SK-N-MC (cell line): ENCODE data around the gene RHOT2.

Experiments used
- DNase-seq: peaks from one replicate; pipeline ENCODE4 v3.0.0-alpha.2; 2011; ENCODE audit warnings: low read depth, low spot score
- H3K27ac ChIP-seq: fragments of 200-600 bp; sonication (generic); 2 replicates; pipeline ENCODE4 v1.5.1; 2016; ENCODE audit warnings: mixed run types
- H3K36me3 ChIP-seq: fragments of 200-600 bp; sonication (generic); 2 replicates; pipeline ENCODE4 v1.6.1; 2017; ENCODE audit warnings: antibody characterized with exemption, low read length, mixed read lengths; ENCODE audit not compliant: insufficient read depth
- H3K4me3 ChIP-seq: fragments of 200-600 bp; sonication (generic); 2 replicates; pipeline ENCODE4 v1.5.1; 2016
- H3K9ac ChIP-seq: fragments of 200-600 bp; sonication (generic); 2 replicates; pipeline ENCODE4 v1.8.0; 2017; ENCODE audit warnings: mixed run types, mixed read lengths; ENCODE audit not compliant: insufficient read length
- H3K9me3 ChIP-seq: fragments of 200-600 bp; sonication (generic); 2 replicates; pipeline ENCODE4 v1.6.1; 2017; ENCODE audit warnings: low read depth, mild to moderate bottlenecking, antibody characterized with exemption, low read length, moderate library complexity, mixed read lengths
- EZH2 ChIP-seq: fragments of 200-600 bp; sonication (generic); IDR thresholded peaks from one replicate; pipeline ENCODE4 v1.6.1; 2017; ENCODE audit warnings: antibody characterized with exemption
- FOXP2 ChIP-seq: optimal IDR thresholded peaks from 2 replicates; pipeline ENCODE3; 2011; ENCODE audit warnings: mild to moderate bottlenecking, moderate library complexity; ENCODE audit not compliant: insufficient read depth; ENCODE audit errors: extremely low read length, control extremely low read depth
- POLR2AphosphoS5 ChIP-seq: IDR thresholded peaks from 2 replicates; pipeline ENCODE4 v1.6.1; 2012; ENCODE audit warnings: mild to moderate bottlenecking, low read depth, low read length, borderline replicate concordance

RHOT2 gene

DNA sequence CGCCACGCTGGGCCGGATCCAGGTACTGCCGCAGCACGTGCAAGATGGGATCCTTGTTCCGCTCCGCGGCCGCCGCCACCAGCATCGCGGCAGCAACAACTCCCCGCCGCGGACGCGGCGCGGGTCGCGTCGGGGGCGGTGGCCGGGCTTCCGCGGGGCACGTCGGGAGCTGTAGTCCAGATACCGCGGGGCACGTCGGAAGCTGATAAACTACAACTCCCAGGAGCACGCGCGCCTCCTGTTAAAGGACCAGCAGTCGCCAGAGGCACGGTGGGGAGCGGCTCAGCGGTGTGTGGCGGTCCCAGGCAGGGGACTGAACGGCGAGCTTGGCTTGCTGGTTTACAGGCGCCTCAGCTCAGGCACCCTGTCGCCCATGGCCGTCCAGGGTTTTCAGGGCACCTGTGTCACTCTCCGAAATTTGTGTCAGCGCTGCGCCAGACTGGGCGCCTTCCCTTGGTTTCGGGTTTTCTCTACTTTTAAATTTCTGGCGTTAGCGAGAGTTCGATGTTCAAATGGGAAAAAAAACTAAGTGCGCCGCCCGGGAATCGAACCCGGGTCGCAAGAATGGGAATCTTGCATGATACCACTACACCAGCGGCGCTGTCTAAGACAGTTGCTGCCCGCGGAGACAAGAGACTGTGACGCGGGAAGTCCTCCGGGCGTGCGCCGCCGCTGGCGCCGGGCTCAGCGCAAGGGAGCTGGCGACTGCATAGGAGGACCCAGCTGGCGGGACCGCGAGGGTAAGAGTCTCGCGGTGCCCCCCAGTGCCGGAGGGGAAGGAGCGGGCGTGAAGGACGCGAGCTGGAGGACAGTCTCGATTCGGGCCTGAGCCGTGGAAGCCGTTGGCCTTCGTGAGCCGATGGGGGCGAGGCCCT is 31.5 kb upstream of the RHOT2 start, which contains the start of gene METTL26:
Gene METTL26 (minus strand): TSS at position 100 of the 875 bp plus-strand sequence. CDS start 15 bp downstream, at position 85.
- Histone ChIP-seq H3K4me3 (peak within 1 kb of the TSS; percentile 99), H3K36me3 (no peaks in the 10 kb centered on the region), H3K27ac (peak within 1 kb of the TSS; percentile 96), H3K9ac (peak within 1 kb of the TSS; percentile 85), H3K9me3 (no peaks in the 10 kb centered on the region)
- no peak for TF ChIP-seq EZH2
- peak; percentile 86; the same call in 1 of the 2 replicates for TF ChIP-seq POLR2AphosphoS5
- DNase-seq: peak; percentile 77

DNA sequence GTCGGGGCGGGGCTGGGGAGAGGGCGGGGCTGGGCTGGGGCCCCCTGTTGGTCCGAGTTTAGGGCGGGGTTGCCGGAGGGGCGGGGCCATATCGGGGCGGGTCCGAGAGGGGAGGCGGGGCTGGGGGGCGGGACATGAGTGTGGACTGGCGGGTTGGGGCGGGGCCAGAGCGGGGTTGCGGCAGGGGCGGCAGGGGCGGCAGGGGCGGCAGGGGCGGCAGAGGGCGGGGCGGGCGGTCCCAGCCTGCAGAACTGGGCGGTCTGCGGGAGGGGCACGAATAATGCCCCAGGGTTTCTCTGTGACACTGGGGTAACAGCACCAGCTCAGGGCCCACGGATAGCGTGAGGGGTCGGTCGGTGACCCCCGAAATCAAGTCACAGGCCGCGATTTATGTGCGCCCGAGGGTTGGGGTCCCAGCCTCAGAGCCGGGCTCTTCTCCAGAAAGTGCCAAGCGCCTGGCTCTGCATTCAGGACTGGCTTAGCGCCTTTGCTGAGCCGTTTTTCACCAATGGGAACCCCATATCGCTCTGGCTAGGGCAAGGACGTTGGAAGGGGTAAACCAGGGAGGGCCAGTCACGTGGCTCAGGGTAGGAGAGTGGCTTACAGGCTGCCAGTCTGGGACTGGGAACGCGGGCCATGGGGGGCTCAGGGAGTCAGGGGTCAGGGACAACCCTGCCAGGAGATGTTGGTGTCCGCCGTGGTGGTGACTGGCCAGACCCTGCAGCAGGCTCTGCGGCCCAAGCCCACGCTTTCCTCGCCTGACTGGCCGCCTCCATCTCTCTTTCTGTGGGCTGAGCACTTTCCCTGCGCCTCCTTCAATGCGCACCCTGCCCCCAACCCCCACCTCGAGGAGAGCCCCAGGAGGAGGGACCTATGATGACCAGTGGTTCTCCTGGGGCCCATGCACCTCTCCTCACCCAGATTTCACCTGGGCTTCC is 30.6 kb upstream of the RHOT2 start:
- DNase-seq: no peak
- Histone ChIP-seq H3K9me3 (no peaks in the 10 kb centered on the region), H3K9ac (peak overlapping the region; percentile 85), H3K36me3 (no peaks in the 10 kb centered on the region), H3K27ac (no peak overlapping the region), H3K4me3 (peak overlapping the region; percentile 99)
- TF ChIP-seq POLR2AphosphoS5: no peak
- no peak for TF ChIP-seq EZH2
- no peak for TF ChIP-seq FOXP2

GRCh38 chr16:638034-638543 is 29.8 kb upstream of the RHOT2 start:
- no peak overlapping the region for H3K4me3 ChIP-seq
- no peaks in the 10 kb centered on the region for H3K36me3 ChIP-seq
- H3K27ac ChIP-seq: no peak overlapping the region
- H3K9ac ChIP-seq: no peak overlapping the region
- TF ChIP-seq EZH2 (no peak), POLR2AphosphoS5 (no peak), FOXP2 (no peak)
- no peak for DNase-seq
- no peaks in the 10 kb centered on the region for H3K9me3 ChIP-seq

DNA sequence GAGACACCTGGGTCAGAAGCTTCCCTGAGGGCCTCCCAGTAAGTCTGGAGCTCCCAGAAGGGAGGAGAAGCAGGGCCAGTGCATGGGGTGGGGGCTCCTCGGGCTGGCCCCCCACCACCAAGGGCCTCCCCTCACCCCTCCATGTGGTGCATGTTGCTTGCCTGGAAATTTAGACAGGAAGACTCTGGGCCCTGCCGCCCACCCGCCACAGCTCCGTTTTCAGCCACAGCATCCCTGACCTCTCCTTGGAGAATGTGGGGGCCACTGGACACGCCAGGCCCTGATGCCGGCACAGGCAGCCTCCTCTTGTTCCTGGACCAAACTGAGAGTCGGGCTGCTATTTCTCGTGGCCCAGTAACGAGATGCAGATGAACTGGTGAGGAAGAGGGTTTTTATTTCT is 29.1 kb upstream of the RHOT2 start:
- Histone ChIP-seq H3K4me3 (no peak overlapping the region), H3K36me3 (no peaks in the 10 kb centered on the region), H3K27ac (peak overlapping the region; percentile 51; the same call in 1 of the 2 replicates), H3K9me3 (no peaks in the 10 kb centered on the region), H3K9ac (no peak overlapping the region)
- no peak for DNase-seq
- TF ChIP-seq FOXP2 (no peak), EZH2 (no peak), POLR2AphosphoS5 (no peak)

DNA sequence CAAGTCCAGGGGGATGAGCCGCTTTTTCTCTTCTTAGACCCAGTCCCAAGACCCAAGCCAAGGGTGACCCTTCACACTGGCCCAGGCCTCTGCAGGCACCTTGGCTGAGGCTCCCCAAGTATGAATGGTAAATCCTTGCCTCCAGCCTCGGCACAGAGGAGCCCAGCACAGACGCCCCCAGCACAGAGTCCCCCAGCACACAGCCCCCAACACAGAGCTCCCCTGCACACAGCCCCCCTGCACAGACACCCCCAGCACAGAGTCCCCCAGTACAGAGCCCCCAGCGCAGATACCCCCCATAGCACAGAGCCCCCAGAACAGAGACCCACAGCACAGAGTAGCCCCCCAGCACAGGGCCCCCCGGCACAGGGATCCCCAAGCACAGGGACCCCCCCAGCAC is 27.3 kb upstream of the RHOT2 start:
- TF ChIP-seq FOXP2: no peak
- no peak for TF ChIP-seq EZH2
- TF ChIP-seq POLR2AphosphoS5: no peak
- no peak for DNase-seq
- Histone ChIP-seq H3K9ac (no peak overlapping the region), H3K4me3 (no peak overlapping the region), H3K9me3 (no peaks in the 10 kb centered on the region), H3K27ac (no peak overlapping the region), H3K36me3 (no peaks in the 10 kb centered on the region)

DNA sequence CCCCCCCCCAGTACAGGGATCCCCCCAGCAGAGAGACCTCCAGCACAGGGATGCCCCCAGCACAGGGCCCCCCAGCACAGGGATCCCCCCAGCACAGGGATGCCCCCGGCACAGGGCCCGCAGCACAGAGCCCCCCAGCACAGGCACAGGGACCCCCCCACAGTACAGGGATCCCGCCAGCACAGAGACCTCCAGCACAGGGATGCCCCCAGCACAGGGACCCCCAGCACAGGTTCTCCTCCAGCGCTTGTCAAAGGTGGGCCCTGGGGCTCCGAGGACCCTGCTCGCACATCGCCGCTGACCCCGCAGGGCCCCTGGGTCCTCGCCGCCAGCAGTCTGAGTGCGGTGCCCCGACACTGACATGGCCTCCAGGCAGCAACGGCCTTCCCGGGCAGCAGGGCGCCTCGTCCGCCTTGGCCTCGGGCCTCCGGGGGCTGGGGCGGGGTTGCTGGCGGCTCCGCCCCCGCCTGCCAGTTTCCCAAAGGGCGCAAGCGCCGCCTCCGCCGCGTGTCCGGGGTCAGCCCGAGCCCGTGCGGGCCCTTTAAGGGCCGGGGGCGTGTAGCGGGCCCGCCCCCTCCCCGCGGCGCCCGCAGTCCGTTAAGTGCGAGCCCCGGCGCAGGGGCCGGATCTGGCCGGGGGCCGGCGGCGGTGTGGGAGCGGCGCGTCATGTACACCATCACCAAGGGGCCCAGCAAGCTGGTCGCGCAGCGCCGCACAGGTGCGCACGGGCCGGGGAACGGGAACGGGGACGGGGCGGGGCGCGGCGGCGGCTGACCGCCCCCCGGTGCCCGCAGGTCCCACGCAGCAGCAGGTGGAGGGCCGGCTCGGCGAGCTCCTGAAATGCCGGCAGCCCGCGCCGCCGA is 26.4 kb upstream of the RHOT2 start, which contains the start of gene MCRIP2:
Gene MCRIP2 (plus strand): TSS at position 503 of the 863 bp plus-strand sequence. CDS start 164 bp downstream, at position 667.
- Histone ChIP-seq H3K27ac (no peak within 1 kb of the TSS), H3K9ac (peak within 1 kb of the TSS; percentile 65), H3K4me3 (peak within 1 kb of the TSS; percentile 85), H3K9me3 (no peaks in the 10 kb centered on the region), H3K36me3 (no peaks in the 10 kb centered on the region)
- no peak for DNase-seq
- TF ChIP-seq FOXP2: no peak
- TF ChIP-seq POLR2AphosphoS5: peak; percentile 48; the same call in 1 of the 2 replicates

- no peak overlapping the region for H3K27ac ChIP-seq
- H3K4me3 ChIP-seq: peak overlapping the region; percentile 85
- H3K9ac ChIP-seq: peak overlapping the region; percentile 65
- H3K36me3 ChIP-seq: no peaks in the 10 kb centered on the region
- DNase-seq: no peak
- H3K9me3 ChIP-seq: no peaks in the 10 kb centered on the region
- no peak; the same call in 1 of the 2 replicates for TF ChIP-seq POLR2AphosphoS5
- TF ChIP-seq EZH2: no peak
- no peak for TF ChIP-seq FOXP2
Measured at GRCh38 chr16:642189-643049, 25.5 kb upstream of the RHOT2 start.
